Measurements from ENCODE around the gene DPPA2.

DPPA2 gene

DNA sequence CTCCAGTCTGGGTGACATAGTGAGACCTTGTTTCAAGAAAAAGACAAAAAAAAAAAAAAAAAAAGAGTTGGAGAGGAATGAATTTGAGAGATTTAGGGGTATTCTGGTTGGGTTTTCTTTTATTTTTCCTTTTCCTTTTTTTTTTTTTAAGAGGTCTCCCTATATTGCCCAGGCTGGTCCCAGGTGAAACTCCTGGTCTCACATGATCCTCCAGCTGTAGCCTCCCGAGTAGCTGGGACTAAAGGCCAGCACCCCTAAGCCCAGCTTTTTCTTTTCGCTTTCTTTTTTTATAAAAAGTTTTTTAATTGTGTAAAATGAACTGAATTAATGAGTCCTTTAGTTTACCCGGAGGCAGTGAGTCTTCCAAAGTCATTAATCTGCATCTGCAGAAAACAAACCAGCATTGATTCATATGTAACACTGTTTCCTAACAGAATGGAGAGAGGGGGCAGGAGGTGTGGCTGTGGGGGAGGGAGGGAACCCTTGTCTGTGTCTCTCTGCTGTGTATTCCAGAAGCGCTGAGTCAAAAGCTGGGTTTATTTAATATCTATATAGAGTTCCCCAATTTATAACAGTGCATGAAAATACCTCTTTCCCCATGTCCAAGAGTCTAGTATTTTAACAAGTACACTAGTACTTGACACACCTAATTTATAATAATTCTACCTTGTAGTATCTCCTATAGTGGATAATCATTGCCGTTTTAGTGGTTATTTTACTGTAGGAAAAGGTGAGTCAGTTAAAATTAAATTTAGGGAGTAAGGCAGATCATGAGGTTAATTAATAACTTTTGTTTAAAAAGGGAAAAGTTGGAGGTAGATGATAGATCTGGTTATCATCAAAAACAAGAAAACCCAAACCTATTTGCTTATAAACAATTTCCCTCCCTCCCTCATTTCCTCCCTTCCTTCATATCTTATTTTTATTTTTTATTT, 23.7 kb upstream of the DPPA2 start:
- Histone ChIP-seq H3K27ac (ENCODE audit: low read length) (peak overlapping the region; percentile 78), H3K27me3 (ENCODE audit: control insufficient read depth, insufficient read depth, low read length) (no peaks in the 10 kb centered on the region), H3K36me3 (ENCODE audit: control insufficient read depth, low read depth, low read length) (peaks cover 23% of the 10 kb centered on the region), H3K9me3 (ENCODE audit: control insufficient read depth, low read depth, low read length) (no peaks in the 10 kb centered on the region), H3K4me3 (ENCODE audit: low read length) (peak overlapping the region; percentile 99), H3K4me1 (ENCODE audit: control insufficient read depth, low read depth, low read length) (peaks cover 10% of the 10 kb centered on the region), H3K9ac (ENCODE audit: low read length) (peak overlapping the region; percentile 16)

DNA sequence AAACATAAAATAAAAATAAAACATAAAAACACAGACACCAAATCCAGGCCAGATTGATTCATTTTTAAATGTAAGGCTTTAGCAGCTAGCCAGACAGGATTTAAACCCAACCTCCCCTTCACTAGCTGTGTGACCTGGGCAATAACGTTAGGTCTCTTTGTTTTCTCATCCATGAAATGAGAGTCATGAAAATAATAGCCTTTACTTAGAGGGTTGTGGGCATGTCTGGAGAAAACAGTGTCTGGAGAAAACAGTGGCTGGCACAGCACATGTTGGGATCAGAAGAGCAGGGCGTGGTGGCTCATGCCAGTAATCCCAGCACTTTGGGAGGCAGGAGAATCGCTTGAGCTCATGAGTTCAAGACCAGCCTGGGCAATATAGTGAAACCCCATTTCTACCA, 22.9 kb upstream of the DPPA2 start:
- Histone ChIP-seq H3K4me1 (ENCODE audit: control insufficient read depth, low read depth, low read length) (peaks cover 10% of the 10 kb centered on the region), H3K27me3 (ENCODE audit: control insufficient read depth, insufficient read depth, low read length) (no peaks in the 10 kb centered on the region), H3K4me3 (ENCODE audit: low read length) (peak overlapping the region; percentile 99)

DNA sequence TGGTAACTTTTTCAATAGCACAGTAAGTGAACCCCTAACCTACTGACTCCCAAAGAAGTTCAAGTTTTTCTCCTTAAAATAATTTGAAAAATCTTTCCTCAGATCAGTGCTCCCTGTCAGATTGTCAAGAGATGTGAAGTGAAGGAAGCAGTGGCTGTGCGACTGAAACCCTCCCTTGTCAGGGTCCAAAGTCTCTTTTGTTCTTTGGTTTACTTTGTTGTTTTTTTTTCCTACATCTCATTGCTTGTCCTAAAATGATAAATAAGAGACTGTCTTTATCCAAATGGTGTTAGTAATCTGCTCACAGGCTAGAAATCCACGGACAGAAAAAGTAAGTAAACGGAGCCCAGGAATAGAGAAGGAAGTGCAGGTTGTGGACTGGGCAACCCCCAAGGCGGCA, 22.0 kb upstream of the DPPA2 start:
- Histone ChIP-seq H3K36me3 (ENCODE audit: control insufficient read depth, low read depth, low read length) (peaks cover 28% of the 10 kb centered on the region), H3K4me3 (ENCODE audit: low read length) (peak overlapping the region; percentile 99), H3K27me3 (ENCODE audit: control insufficient read depth, insufficient read depth, low read length) (no peaks in the 10 kb centered on the region), H3K27ac (ENCODE audit: low read length) (peak overlapping the region; percentile 96), H3K4me1 (ENCODE audit: control insufficient read depth, low read depth, low read length) (peaks cover 15% of the 10 kb centered on the region), H3K9ac (ENCODE audit: low read length) (peak overlapping the region; percentile 100), H3K9me3 (ENCODE audit: control insufficient read depth, low read depth, low read length) (no peaks in the 10 kb centered on the region)

More for the DNA sequence above, 22.9 kb upstream of the DPPA2 start:
- Histone ChIP-seq H3K9me3 (ENCODE audit: control insufficient read depth, low read depth, low read length) (no peaks in the 10 kb centered on the region), H3K9ac (ENCODE audit: low read length) (peak overlapping the region; percentile 100), H3K27ac (ENCODE audit: low read length) (no peak overlapping the region), H3K36me3 (ENCODE audit: control insufficient read depth, low read depth, low read length) (peaks cover 25% of the 10 kb centered on the region)

DNA sequence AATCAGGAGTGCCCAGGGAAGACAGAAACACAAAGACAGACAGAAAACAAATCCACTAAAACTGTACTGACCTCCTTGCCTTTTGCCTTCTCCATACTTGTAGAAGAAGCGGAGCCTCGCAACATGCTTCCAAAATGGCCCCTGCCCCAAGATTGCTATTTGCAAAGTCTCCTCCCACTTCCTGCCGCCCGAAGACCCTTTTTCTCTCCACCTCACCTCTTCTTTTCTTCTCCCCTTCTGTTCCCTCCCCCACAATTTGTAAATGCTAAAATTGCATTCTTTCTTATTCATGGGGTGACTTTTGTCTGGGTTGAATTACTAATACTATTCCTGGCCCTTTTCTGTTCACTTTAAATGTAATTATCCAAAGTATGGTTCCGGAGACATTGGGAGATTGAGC, 21.1 kb upstream of the DPPA2 start, which contains the start of gene DPPA4:
Gene DPPA4 (minus strand): TSS at position 154 of the 400 bp plus-strand sequence. CDS start 29 bp downstream, at position 125.
- H3K9me3 ChIP-seq (ENCODE audit: control insufficient read depth, low read depth, low read length), result no peaks in the 10 kb centered on the region
- H3K36me3 ChIP-seq (ENCODE audit: control insufficient read depth, low read depth, low read length), result peaks cover 36% of the 10 kb centered on the region
- H3K4me1 ChIP-seq (ENCODE audit: control insufficient read depth, low read depth, low read length), result peaks cover 15% of the 10 kb centered on the region
- H3K9ac ChIP-seq (ENCODE audit: low read length), result peak within 1 kb of the TSS; percentile 100
- no peaks in the 10 kb centered on the region for H3K27me3 ChIP-seq (ENCODE audit: control insufficient read depth, insufficient read depth, low read length)
- H3K4me3 ChIP-seq (ENCODE audit: low read length), result peak within 1 kb of the TSS; percentile 99
- H3K27ac ChIP-seq (ENCODE audit: low read length), result peak within 1 kb of the TSS; percentile 96

DNA sequence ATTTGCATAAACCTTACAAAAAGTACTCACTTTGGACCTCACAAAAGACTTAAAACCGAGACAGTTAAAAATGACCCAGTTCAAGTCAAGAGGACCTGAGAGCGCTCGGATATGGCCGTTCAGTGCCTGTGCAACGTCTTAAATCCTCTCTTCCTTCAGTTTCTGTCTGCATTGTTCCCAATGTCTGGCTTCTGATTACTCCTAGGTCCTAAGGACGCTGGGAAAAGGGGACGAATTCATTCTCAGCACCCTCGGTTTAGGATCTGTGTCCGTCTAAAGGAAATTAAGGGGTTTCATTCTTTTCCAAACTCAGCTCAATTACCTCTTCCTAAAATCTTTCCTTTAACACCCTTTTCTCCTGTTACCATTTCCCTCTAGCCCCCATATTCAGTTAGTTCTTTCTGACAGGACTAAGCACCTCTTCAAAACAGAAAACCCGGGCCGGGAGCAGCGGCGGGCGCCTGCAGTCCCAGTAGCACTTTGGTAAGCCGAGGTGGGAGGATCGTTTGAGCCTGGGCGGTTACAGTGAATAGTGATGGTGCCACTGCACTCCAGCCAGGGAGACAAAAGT, 20.1 kb upstream of the DPPA2 start:
- Histone ChIP-seq H3K9me3 (ENCODE audit: control insufficient read depth, low read depth, low read length) (no peaks in the 10 kb centered on the region), H3K9ac (ENCODE audit: low read length) (peak overlapping the region; percentile 100), H3K4me3 (ENCODE audit: low read length) (peak overlapping the region; percentile 99), H3K27me3 (ENCODE audit: control insufficient read depth, insufficient read depth, low read length) (no peaks in the 10 kb centered on the region), H3K27ac (ENCODE audit: low read length) (peak overlapping the region; percentile 96), H3K4me1 (ENCODE audit: control insufficient read depth, low read depth, low read length) (peaks cover 18% of the 10 kb centered on the region), H3K36me3 (ENCODE audit: control insufficient read depth, low read depth, low read length) (peaks cover 47% of the 10 kb centered on the region)

DNA sequence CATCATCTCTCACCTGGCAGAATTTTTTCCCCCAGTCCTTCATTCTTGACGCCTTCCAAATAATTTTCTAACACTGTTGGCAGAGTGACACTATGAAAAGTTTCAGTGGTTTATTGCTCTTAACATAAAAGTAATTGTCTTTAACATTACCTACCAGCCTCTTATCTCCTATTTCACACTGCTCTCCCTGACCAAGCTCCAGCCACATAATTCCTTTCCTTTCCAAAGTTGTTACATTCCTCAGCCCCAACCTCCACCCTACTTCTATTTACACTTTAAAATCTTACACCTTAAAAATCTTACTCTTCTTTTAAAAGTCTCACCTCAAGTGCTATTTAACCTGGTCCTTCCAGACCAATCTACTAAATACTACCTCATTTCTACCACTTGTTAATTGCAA, 18.3 kb upstream of the DPPA2 start:
- no peaks in the 10 kb centered on the region for H3K27me3 ChIP-seq (ENCODE audit: control insufficient read depth, insufficient read depth, low read length)
- H3K9ac ChIP-seq (ENCODE audit: low read length), result peak overlapping the region; percentile 100
- peak overlapping the region; percentile 99 for H3K4me3 ChIP-seq (ENCODE audit: low read length)
- H3K4me1 ChIP-seq (ENCODE audit: control insufficient read depth, low read depth, low read length), result peaks cover 13% of the 10 kb centered on the region
- no peak overlapping the region for H3K27ac ChIP-seq (ENCODE audit: low read length)
- no peaks in the 10 kb centered on the region for H3K9me3 ChIP-seq (ENCODE audit: control insufficient read depth, low read depth, low read length)
- H3K36me3 ChIP-seq (ENCODE audit: control insufficient read depth, low read depth, low read length), result peaks cover 62% of the 10 kb centered on the region

DNA sequence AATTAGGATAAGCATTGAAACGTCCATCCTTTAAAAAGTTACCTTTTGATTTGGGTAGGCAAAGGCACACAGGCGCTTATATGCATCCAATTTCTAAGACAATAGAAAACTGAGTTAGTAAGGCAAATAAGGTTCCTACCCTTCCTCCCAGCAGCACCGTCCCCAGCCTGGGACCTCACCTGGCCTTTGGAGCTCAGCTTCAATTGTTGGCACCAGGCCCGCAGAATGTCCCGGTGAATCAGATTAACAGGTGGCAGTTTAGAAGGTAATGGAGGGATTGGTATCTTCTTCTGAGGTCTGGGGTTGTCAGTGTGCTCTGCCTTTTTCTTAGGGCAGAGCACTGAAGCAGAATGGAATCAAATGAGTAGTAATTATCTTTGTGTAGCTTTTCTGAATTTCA, 15.4 kb upstream of the DPPA2 start:
- H3K27me3 ChIP-seq (ENCODE audit: control insufficient read depth, insufficient read depth, low read length), result no peaks in the 10 kb centered on the region
- H3K9me3 ChIP-seq (ENCODE audit: control insufficient read depth, low read depth, low read length), result no peaks in the 10 kb centered on the region
- peak overlapping the region; percentile 99 for H3K4me3 ChIP-seq (ENCODE audit: low read length)
- peaks cover 90% of the 10 kb centered on the region for H3K36me3 ChIP-seq (ENCODE audit: control insufficient read depth, low read depth, low read length)
- H3K9ac ChIP-seq (ENCODE audit: low read length), result peak overlapping the region; percentile 35
- no peak overlapping the region for H3K27ac ChIP-seq (ENCODE audit: low read length)
- H3K4me1 ChIP-seq (ENCODE audit: control insufficient read depth, low read depth, low read length), result peaks cover 8% of the 10 kb centered on the region

DNA sequence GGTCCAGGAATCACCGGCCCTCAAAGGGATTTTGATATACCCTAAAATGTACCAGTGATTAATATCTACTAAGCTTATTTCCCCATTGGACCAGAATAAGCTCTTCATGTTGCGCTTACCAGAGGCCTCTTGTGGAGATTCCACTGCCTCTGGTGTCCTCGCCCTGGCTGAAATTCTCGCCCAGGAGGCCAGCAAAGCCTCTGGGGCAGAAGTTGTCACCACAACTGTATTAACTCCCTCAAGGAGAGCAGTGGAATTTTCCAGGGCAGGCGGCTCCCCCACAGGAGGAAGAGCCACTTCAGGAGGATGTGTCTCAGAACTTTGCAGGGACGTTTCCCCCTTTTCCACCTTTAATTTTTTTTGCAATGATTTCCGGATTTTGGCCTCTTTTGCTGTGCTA, 14.1 kb upstream of the DPPA2 start:
- H3K9ac ChIP-seq (ENCODE audit: low read length), result no peak overlapping the region
- H3K4me1 ChIP-seq (ENCODE audit: control insufficient read depth, low read depth, low read length), result peaks cover 8% of the 10 kb centered on the region
- H3K27ac ChIP-seq (ENCODE audit: low read length), result no peak overlapping the region
- no peaks in the 10 kb centered on the region for H3K9me3 ChIP-seq (ENCODE audit: control insufficient read depth, low read depth, low read length)
- peak overlapping the region; percentile 14 for H3K4me3 ChIP-seq (ENCODE audit: low read length)
- no peaks in the 10 kb centered on the region for H3K27me3 ChIP-seq (ENCODE audit: control insufficient read depth, insufficient read depth, low read length)
- H3K36me3 ChIP-seq (ENCODE audit: control insufficient read depth, low read depth, low read length), result peaks cover 90% of the 10 kb centered on the region

DNA sequence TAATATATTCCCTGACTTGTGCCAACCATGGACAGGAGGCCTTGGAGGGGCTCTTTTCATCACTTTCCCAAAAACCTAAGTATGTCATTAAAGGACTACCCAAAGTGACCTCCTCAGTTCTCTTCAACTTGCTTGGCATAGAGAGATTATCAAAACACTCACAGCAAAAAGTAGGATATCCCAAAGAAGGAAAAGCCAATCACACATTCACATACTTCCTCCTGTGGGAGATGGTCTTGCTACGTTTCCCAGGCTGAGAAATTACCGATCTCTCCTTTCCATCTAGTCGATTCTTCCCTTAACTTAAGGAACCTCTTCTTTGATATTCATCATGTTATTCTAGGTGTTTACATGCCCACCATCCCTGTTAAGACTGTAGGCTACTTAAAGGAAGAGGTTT, 11.9 kb upstream of the DPPA2 start:
- Histone ChIP-seq H3K36me3 (ENCODE audit: control insufficient read depth, low read depth, low read length) (peaks cover 68% of the 10 kb centered on the region), H3K4me1 (ENCODE audit: control insufficient read depth, low read depth, low read length) (peaks cover 3% of the 10 kb centered on the region), H3K4me3 (ENCODE audit: low read length) (no peak overlapping the region), H3K9me3 (ENCODE audit: control insufficient read depth, low read depth, low read length) (no peaks in the 10 kb centered on the region), H3K27me3 (ENCODE audit: control insufficient read depth, insufficient read depth, low read length) (no peaks in the 10 kb centered on the region), H3K27ac (ENCODE audit: low read length) (no peak overlapping the region), H3K9ac (ENCODE audit: low read length) (no peak overlapping the region)

DNA sequence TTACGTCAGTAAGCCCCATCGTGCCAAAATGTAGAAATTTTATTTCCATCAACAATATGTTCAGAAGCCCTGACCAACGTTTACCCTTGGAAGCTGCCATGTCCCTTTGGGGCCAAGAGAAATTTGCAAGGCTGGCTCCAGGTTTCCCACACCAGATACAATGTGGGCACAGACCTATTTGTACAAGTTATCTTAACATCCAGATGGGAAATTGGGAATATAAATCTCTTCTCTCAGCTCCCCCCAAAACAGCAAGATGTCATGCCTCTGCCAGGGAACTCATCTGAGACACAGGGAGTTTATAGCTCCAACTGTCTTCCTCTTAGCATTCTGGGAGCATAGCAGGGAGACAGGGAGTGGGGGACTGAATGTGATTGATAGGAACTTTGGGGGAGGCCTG, 9.3 kb upstream of the DPPA2 start:
- no peaks in the 10 kb centered on the region for H3K4me1 ChIP-seq (ENCODE audit: control insufficient read depth, low read depth, low read length)
- no peaks in the 10 kb centered on the region for H3K9me3 ChIP-seq (ENCODE audit: control insufficient read depth, low read depth, low read length)
- no peak overlapping the region for H3K4me3 ChIP-seq (ENCODE audit: low read length)
- no peak overlapping the region for H3K27ac ChIP-seq (ENCODE audit: low read length)
- peaks cover 45% of the 10 kb centered on the region for H3K36me3 ChIP-seq (ENCODE audit: control insufficient read depth, low read depth, low read length)
- H3K27me3 ChIP-seq (ENCODE audit: control insufficient read depth, insufficient read depth, low read length), result no peaks in the 10 kb centered on the region
- no peak overlapping the region for H3K9ac ChIP-seq (ENCODE audit: low read length)

DNA sequence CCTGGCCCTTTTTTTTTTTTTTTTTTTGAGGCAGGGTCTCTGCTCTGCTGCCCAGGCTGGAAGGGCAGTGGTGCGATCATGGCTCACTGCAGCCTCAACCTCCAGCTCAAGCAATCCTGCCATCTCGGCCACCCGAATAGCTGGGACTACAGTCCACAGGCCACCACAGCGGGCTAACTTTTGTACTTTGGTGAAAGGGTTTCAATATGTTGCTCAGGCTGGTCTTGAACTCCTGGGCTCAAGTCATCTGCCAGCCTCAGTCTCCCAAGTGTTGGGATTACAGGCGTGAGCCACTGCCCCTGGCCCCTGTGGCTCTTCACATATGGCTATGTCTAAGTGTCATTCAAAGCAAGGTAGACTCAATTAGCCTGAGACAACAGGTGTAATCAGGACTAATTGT, 8.8 kb upstream of the DPPA2 start:
- H3K4me3 ChIP-seq (ENCODE audit: low read length), result no peak overlapping the region
- no peak overlapping the region for H3K9ac ChIP-seq (ENCODE audit: low read length)
- H3K9me3 ChIP-seq (ENCODE audit: control insufficient read depth, low read depth, low read length), result no peaks in the 10 kb centered on the region
- H3K27ac ChIP-seq (ENCODE audit: low read length), result no peak overlapping the region
- H3K27me3 ChIP-seq (ENCODE audit: control insufficient read depth, insufficient read depth, low read length), result no peaks in the 10 kb centered on the region
- no peaks in the 10 kb centered on the region for H3K4me1 ChIP-seq (ENCODE audit: control insufficient read depth, low read depth, low read length)
- H3K36me3 ChIP-seq (ENCODE audit: control insufficient read depth, low read depth, low read length), result peaks cover 39% of the 10 kb centered on the region

Measured in iPS-18a (cell line).